Cardiac fibroblast (primary cell): Measurements from ENCODE around the gene ITGA8.

Experiments
- DNase-seq, 2 donors: peaks; one replicate each; pipeline versions ENCODE4 v3.0.0 to v3.0.0-alpha.2; 2010; ENCODE audit warnings: low read depth in 2 of 2
- H3K4me3 ChIP-seq, 2 donors: replicated peaks in 1 of 2; 1 replicate in 1 of 2; 2 replicates in 1 of 2; pipeline ENCODE4 v1.5.1; 2011; ENCODE audit warnings: low read depth in 2 of 2, low read length in 2 of 2, mild to moderate bottlenecking in 2 of 2, moderate library complexity in 1 of 2
- CTCF ChIP-seq: IDR thresholded peaks from one replicate; pipeline ENCODE4 v1.5.1; 2011; ENCODE audit warnings: low read depth, mild to moderate bottlenecking, low read length, inconsistent platforms

ITGA8 gene

DNA sequence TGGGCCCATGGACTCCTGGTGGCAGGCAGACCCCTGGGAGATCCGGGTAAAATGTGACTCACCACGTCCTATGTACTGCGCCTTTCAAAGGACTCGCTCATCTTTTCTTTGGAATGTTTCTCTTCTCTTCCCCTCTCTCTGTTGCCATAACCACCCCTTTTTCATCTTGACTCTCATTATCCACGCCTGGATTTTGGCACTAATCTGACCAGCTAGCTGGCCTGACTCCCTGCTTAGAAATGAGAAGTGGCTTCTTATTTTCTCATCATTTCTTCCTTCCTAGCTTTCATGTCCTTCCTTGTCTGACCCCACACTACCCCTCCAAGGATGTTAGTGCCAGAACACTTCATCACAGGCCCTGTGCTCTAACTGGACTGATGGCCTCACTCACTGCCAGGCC lies 250.6 kb downstream of the ITGA8 start:
- no peak overlapping the region for H3K4me3 ChIP-seq
- TF ChIP-seq CTCF: no peak
- DNase-seq: no peak

GRCh38 chr10:15464381-15464780 lies 255.3 kb downstream of the ITGA8 start:
- no peak for DNase-seq
- no peak for TF ChIP-seq CTCF
- H3K4me3 ChIP-seq: no peak overlapping the region
